Measurements from ENCODE around the gene YY1AP1. TPM values are rescaled to one million over a fixed set of nuclear protein-coding genes. Genes with fewer than 3 reads are reported as not detected.

YY1AP1 gene
- total and polyA plus RNA-seq, 2 experiments from 2014 or later, result 28.1 to 50.1 TPM

- H3F3A ChIP-seq (ENCODE audit: insufficient read depth), result no peaks in the 10 kb centered on the region; the same call in 1 of the 2 replicates
- peak within 1 kb of the TSS; percentile 83 for H3K4me3 ChIP-seq
- peak within 1 kb of the TSS; percentile 98 for H3K4me2 ChIP-seq (ENCODE audit: unreplicated experiment)
- H4K20me1 ChIP-seq (ENCODE audit: insufficient read depth), result no peaks in the 10 kb centered on the region
- H2AFZ ChIP-seq, result peak within 1 kb of the TSS; percentile 96
- in situ Hi-C loops (cut with MboI), result no loop called here
- no peaks in the 10 kb centered on the region for H3K4me1 ChIP-seq (ENCODE audit: insufficient read depth)
- TF ChIP-seq EZH2phosphoT487 (IDR thresholded peaks at IDR 0.05; ENCODE audit: insufficient read depth, low read depth), result no peak
- no peak for TF ChIP-seq EZH2 (IDR thresholded peaks at IDR 0.05; ENCODE audit: insufficient read depth, poor library complexity, severe bottlenecking)
- H3K27ac ChIP-seq, result peak within 1 kb of the TSS; percentile 69
- WGBS, 2 experiments (ENCODE audit: low coverage in 1 of 2, low lambda C conversion rate in 2 of 2, missing lambda C conversion rate in 2 of 2), result 7 to 9% methylated on average over 36 to 47 of the region's 47 CpGs
- H3K36me3 ChIP-seq (ENCODE audit: low read depth), result peaks cover 2% of the 10 kb centered on the region; the same call in 1 of the 2 replicates
- peak; percentile 99 for DNase-seq
- no peaks in the 10 kb centered on the region for H3K9me3 ChIP-seq (ENCODE audit: low read depth)
- H3K9me2 ChIP-seq (ENCODE audit: insufficient read depth), result no peaks in the 10 kb centered on the region
- 0 out of 2 replicates have a peak, but pooled peaks cover 3% of the 10 kb centered on the region for H3K79me2 ChIP-seq (ENCODE audit: insufficient read depth)
- H3K27me3 ChIP-seq (replicated peaks; ENCODE audit: insufficient read depth), result no peaks in the 10 kb centered on the region
- H3K9ac ChIP-seq, result peak within 1 kb of the TSS; percentile 89
These were observed 78.9 kb downstream of the YY1AP1 start, which contains the start of gene MSTO1 for GRCh38 chr1:155609515-155610256. MSTO1 (plus strand) TSS chr1:155610218; CDS start chr1:155610249, 31 bp downstream.

Other genes with a start within 250 kb of the YY1AP1 start
- 18.2 and 20.0 TPM in 2 replicates for gene ASH1L, start 126.0 kb downstream of the YY1AP1 start, total RNA-seq (2014; rRNA removed; shearing (Covaris generic))
- gene ASH1L, start 126.0 kb downstream of the YY1AP1 start, polyA plus RNA-seq (2016; fragmentation: Nextera tagmentation; extraction: Ambion mirVana), result 15.2 and 15.9 TPM in 2 replicates
- gene MSTO1, start 78.6 kb downstream of the YY1AP1 start, total RNA-seq (2014; rRNA removed; shearing (Covaris generic)), result 16.0 and 46.7 TPM in 2 replicates
- gene MSTO1, start 78.6 kb downstream of the YY1AP1 start, polyA plus RNA-seq (2016; fragmentation: Nextera tagmentation; extraction: Ambion mirVana), result 39.0 and 40.6 TPM in 2 replicates
- gene DAP3, start 317 bp upstream of the YY1AP1 start, total RNA-seq (2014; rRNA removed; shearing (Covaris generic)), result 41.1 and 41.4 TPM in 2 replicates
- 77.8 and 82.2 TPM in 2 replicates for gene DAP3, start 317 bp upstream of the YY1AP1 start, polyA plus RNA-seq (2016; fragmentation: Nextera tagmentation; extraction: Ambion mirVana)
- 20.4 and 24.4 TPM in 2 replicates for gene GON4L, start 168.4 kb upstream of the YY1AP1 start, total RNA-seq (2014; rRNA removed; shearing (Covaris generic))
- 24.9 and 30.3 TPM in 2 replicates for gene GON4L, start 168.4 kb upstream of the YY1AP1 start, polyA plus RNA-seq (2016; fragmentation: Nextera tagmentation; extraction: Ambion mirVana)
- gene SYT11, start 170.8 kb upstream of the YY1AP1 start, total RNA-seq (2014; rRNA removed; shearing (Covaris generic)), result 28.5 and 30.2 TPM in 2 replicates
- 16.2 and 18.3 TPM in 2 replicates for gene SYT11, start 170.8 kb upstream of the YY1AP1 start, polyA plus RNA-seq (2016; fragmentation: Nextera tagmentation; extraction: Ambion mirVana)
- 29.7 and 32.4 TPM in 2 replicates for gene RIT1, start 222.6 kb upstream of the YY1AP1 start, total RNA-seq (2014; rRNA removed; shearing (Covaris generic))
- 30.5 and 33.1 TPM in 2 replicates for gene RIT1, start 222.6 kb upstream of the YY1AP1 start, polyA plus RNA-seq (2016; fragmentation: Nextera tagmentation; extraction: Ambion mirVana)
- 24.2 TPM in 2 replicates for gene KHDC4, start 245.6 kb upstream of the YY1AP1 start, total RNA-seq (2014; rRNA removed; shearing (Covaris generic))
- gene KHDC4, start 245.6 kb upstream of the YY1AP1 start, polyA plus RNA-seq (2016; fragmentation: Nextera tagmentation; extraction: Ambion mirVana), result 25.3 and 27.8 TPM in 2 replicates